ENCODE measurements around the gene RXYLT1.
"Not testable (repeated sequence)": the region's sequence is repeated elsewhere in the genome, so short reads cannot be mapped to it uniquely, and the experiment has no call there.

Gene RXYLT1

DNA sequence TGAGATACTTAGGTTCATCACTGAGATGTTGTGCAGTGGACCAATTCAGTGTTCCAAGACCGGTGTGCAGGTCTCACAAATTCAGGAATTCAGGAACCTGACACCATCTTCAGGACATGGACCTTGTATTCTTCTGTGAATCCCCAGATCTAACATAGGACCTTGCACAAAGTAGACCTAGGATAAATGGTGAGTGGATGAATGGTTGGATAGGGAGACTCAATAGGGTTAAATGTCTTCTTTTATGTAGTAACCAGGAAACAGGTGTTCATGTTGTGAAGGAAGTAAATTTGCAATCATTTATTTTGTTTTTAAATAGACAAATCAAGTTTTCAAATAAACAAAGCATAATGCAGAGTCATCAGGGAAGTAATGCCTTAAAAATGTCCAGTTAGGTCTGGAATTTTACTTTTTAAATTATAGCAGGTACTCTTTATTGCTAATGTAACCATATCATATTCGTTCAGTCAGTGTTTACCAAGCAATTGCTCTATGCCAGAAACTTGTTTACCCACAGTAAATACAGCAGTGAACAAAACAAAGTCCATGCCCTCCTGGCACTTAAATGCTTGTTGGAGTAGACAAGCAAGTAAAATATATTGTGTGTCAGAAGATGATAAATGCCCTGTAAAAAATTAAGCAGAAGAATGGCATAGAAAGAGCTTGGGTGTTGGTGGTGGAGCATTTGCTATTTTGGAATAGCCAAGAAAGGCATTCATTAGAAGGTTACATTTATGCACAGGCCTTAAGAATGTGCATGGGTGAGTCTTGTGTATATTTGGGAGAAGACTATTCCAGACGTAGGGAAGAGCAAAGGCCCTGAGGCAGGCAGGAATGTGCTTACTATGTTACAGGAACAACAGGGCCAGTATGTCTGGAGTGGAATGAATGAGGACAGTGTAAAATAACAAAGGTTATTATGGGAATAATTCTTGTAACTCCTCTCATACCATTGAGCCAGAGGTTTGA lies 26.3 kb downstream of the RXYLT1 start:
- DNase-seq, result no peak

DNA sequence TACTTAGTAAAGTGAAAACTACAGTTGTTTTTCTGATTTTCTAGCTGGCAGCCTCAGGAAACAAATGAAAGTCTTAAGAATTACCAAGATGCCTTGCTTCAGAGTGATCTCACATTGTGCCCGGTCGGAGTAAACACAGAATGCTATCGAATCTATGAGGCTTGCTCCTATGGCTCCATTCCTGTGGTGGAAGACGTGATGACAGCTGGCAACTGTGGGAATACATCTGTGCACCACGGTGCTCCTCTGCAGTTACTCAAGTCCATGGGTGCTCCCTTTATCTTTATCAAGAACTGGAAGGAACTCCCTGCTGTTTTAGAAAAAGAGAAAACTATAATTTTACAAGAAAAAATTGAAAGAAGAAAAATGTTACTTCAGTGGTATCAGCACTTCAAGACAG lies 28.9 kb downstream of the RXYLT1 start:
- DNase-seq, result no peak

DNA sequence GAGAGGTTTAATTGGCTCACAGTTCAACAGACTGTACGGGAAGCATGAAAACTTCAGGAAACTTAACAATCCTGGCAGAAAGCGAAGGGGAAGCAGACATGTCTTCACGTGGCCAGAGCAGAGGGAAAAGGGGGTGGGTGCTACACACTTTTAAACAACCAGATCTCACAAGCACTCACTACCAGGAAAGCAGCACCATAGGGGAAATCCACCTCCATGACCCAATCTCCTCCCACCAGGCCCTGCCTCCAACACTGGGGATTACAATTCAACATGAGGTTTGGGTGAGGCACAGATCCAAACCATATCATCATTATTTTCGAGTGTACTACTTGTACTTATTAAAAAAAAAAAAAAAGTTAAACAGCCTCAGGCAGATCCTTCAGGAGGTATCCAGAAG lies 29.9 kb downstream of the RXYLT1 start:
- DNase-seq, result no peak

DNA sequence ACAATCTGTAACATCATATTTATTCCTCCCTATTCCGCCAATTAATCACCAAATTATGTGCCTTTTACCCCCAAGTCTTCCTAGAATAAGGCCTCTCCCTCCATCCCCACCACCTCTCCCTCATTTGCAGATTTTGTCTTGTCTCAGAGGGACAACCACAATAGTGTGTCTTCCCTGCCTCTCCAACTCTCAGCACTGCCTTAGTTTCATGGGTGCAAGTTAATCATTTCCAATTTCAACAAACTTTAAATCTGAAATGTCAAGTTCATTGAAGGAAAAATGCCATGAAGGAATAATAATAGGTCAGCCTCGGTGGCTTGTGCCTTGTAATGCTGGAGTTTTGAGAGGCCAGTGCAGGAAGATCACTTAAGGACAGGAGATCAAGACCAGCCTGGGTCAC lies 31.6 kb downstream of the RXYLT1 start:
- DNase-seq, result no peak

DNA sequence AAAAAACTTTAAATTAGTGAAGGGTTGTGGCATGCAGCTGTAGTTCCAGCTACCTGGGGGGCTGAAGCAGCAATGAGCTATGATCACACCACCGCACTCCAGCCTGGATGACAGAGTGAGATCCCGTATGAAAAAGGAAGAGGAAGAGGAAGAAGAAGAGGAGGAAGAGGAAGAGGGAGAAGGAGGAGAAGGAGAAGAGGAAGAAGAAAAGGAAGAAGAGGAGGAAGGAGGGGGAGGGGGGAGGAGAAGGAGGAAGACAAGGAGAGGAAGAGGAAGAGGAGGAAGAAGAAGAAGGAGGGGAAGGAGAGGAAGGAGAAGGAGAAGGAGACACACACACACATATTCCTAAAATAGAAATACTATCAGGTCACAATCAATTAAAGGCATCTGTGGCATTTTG lies 32.0 kb downstream of the RXYLT1 start:
- DNase-seq, result no peak

DNA sequence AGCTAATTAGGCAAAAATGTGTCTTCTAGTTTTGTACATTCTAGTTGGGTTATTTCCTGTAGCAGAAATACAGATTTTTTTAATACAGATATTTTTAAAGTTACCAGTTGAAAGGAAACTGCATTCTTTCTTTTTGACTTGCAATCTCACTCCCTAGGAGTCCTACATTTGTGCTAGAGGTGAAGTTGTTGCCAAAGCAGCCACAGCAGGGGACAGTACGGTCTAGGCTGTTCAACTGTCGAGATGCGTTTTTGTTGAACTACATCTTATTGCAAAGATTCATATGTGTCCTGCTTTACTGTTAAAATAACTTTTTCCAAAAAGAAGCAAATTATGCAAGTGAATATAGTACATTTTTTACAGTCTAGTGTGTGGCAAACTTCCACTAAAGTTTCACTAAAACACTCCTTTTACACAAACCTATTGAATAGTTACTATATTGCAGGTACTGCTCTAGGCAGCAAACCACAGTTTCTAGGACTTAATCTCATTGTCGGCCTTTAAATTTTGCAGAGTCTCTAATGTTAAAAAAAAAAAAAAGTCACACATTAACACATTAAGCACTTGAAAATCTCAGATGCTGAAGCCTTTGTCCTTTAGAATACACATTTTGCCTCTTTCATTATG lies 34.5 kb downstream of the RXYLT1 start:
- DNase-seq, result no peak

DNA sequence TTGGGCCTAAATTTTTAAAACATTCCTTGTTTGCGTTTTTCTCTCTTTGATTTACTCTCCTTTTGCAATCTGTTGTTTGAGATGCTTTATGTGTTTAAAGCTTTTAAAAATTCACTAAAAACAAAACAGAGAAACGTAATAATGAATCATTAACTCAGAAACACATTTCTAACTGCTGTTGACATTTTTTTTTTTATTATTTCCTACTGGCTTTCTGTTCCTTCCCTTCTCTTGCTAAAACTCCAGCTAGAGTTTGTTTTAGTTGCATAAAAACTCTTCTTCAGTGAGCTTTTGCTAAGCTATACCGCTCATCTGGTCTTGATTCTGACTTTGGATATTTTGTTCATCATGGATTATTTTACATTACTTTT lies 35.8 kb downstream of the RXYLT1 start:
- DNase-seq, result no peak

DNA sequence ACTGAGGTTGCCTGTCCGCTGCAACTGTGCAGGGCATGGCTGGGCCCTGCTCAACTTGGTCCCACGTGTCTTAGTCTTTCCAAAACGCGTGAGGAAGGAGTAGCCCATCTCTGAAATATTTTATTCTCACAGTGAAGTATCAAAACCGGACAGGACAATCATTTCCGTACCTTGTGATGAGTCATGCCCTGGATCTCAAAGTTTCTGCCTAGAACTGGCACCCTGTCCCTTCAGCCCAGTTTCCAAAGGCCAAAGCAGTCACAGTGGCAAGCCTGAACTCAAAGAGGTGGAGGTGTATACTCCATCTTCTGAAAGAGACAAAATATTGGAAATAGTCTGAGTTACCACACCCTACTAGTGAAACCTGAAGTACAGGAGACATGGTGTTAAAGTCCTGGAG lies 36.3 kb downstream of the RXYLT1 start:
- no peak for DNase-seq

DNA sequence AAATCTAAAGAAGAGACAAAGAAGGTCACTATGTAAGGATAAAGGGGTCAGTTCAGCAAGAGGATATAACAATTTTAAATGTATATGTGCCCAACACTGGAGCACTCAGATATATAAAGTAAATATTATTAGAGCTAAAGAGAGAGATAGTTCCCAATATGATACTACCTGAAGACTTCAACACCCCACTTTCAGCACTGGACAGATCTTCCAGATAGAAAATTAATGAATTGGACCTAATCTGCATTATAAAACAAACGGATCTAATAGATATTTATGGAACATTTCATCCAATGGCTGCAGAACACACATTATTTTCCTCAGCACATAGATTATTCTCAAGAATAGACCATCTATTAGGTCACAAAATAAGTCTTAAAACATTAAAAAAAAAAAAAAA lies 40.7 kb downstream of the RXYLT1 start:
- no peak for DNase-seq

DNA sequence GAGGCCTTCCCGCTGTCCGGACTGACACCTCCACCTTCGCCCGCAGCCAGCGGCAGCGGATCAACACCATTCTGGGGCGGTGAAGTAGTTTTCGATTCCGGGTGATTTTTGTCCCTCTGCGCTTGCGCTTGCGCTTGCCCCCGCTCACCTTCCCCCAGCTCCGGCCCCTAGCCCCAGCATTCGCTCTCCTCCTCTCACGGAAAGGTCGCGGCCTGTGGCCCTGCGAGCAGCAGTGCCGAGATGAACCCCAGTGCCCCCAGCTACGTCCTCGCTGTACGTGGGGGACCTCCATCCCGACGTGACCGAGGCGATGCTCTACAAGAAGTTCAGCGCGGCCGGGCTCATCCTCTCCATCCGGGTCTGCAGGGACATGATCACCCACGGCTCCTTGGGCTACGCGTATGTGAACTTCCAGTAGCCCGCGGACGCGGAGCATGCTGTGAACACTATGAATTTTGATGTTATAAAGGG lies 42.1 kb downstream of the RXYLT1 start:
- no peak for DNase-seq

DNA sequence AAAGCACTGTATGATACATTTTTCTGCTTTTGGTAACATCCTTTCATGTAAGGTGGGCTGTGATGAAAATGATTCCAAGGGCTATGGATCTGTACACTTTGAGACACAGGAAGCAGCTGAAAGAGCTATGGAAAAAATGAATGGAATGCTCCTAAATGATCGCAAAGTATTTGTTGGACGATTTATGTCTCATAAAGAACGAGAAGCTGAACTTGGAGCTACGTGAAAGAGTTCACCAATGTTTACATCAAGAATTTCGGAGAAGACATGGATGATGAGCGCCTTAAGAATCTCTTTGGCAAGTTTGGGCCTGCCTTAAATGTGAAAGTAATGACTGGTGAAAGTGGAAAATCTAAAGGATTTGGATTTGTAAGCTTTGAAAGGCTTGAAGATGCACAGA lies 42.6 kb downstream of the RXYLT1 start:
- DNase-seq, result no peak

DNA sequence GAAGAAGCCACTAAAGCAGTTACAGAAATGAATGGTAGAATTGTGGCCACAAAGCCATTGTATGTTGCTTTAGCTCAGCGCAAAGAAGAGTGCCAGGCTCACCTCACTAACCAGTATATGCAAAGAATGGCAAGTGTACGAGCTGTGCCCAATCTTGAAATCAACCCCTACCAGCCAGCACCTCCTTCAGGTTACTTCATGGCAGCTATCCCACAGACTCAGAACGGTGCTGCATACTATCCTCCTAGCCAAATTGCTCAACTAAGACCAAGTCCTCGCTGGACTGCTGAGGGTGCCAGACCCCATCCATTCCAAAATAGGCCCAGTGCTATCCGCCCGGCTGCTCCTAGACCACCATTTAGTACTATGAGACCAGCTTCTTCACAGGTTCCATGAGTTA lies 43.3 kb downstream of the RXYLT1 start:
- no peak for DNase-seq

DNA sequence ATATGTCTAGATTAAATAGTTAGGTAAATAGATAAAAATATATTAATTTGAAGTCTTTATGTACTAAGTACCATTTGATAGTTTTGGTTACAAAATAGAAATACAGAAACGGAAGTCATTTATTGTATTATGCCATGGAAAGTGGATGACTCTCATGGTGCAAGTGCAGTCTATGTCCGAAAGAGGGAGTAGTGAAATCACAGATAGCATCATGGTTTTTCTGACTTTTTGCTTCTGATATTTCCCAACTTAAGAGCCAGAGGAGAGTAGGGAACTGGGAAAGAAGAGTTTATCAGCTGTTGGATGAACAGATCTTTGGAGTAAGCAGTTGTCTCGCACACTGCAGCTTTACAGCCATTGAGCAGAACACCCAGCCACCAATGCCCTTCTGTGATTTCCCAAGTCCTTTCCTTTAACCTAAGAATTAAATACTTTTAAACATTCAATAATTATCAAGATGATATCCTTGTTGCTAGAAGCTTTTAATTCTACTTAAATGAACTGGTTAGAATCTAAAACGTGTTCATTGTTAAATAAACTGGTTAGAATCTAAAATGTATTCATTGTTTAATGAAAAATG lies 46.4 kb downstream of the RXYLT1 start:
- DNase-seq, result peak; percentile 71

DNA sequence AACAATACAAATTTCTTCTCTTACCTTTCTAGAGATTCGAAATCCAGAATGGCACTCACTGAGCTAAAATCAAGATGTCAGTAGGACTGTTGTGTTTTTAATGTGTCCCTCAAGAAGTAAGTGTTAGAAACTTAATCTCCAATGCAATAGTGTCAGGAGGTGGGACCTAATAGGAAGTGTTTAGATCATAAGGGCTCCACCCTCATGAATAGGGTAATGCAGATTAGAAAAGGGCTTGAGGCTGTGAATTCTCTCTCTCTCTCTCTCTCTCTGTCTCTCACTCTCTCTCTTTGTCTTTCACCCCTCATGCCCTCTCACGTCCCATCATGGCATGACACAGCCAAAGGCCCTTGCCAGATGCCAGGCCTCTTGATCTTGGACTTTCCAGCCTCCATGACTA lies 49.2 kb downstream of the RXYLT1 start:
- DNase-seq, result no peak

DNA sequence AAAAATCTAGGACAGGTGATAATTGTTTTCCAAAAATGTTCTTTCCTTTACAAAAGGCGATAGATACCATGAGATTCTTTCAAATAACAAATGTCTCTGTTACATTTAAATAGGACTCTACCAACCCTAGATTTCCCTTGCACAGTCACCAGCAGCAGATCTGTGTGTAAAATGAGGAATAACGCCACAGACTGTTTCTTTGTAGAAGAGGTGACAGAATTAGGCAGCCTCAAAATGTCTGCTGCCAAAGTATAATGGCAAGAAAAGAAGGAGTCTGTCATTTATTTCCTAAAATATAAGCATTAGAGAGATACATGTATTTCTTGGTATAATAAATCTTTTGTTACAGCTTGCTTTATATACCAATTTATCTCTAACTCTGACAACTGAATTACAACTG lies 56.3 kb downstream of the RXYLT1 start:
- DNase-seq, result no peak

DNA sequence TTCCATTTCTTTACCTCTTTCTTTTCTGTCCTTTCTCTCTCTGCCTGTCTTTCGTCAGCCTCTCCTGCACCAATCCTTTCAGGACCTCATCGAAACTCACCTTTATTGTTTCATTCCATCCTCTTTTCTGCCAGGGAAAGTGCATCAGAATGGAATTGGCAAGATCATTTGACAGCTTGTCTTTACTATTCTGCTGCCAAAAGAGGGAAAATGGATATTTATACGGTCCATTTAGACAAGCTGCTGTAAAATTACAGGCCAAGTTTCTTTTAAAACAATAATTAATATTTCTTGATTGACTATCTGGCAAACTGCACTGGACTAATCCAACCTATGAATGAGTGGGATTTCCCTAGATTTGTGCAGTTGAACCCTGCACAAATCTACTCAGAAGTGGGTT lies 57.2 kb downstream of the RXYLT1 start:
- DNase-seq, result no peak

DNA sequence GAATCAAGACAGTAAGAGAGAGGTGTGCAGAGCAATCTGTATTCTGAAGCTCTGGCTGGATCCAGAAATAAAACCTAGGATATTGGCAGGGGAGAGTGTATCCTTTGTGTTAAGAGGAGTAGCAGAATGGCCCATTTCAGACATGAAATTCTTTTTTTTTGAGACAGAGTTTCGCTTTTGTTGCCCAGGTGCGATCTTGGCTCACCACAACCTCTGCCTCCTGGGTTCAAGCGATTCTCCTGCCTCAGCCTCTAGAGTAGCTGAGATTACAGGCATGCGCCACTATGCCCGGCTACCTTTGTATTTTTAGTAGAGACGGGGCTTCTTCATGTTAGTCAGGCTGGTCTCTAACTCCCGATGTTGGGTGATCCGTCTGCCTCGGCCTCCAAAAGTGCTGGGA lies 58.7 kb downstream of the RXYLT1 start:
- DNase-seq, result no peak

DNA sequence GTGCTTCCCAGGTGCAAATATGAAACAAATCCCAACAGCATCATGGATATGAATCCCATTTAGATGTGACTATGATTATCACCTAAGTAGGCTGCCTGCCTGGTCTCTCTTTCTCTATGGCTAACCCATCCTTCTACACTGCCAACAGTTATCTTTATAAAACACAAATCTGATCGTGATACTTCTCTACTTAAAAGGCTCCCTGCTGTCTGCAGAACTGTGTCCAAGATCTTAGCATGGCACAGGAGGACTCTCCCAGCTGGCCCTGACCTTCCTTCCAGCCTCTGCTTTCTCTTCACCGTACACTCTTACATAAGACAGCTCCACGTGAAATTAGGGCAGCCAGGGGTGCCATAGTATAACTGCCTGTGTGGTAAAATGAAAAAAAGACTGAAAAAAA lies 61.3 kb downstream of the RXYLT1 start:
- no peak for DNase-seq

DNA sequence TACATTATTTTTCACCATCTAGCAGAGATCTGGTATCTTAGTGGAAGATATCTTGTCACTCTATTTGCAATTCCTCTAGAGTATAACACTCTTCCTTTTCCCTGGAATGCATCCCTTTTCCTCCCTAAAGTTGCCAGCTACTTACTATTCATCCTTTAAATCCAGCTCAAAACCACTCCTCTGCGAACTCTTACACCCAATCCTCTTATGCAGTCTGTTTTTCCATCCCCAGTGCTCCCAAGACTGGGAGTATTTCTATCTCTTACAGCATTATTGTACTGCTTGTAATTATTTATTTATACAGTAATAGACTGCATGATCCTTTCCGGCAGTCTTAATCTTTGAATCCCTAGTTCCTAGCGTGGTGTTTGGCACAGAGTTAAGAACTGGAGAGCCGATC lies 61.9 kb downstream of the RXYLT1 start:
- no peak for DNase-seq

DNA sequence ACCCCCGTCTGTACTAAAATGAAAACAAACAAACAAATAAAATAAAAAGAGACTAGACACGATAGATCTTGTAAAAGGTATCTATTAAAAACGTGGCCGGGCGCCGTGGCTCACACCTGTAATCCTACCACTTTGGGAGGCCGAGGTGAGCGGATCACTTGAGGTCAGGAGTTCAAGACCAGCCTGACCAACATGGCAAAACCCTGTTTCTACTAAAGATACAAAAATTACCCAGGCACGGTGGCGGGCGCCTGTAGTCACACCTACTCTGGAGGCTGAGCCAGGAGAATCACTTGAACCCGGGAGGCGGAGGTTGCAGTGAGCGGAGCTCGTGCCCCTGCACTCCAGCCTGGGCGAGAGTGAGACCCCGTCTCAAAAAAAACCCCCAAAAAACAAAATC lies 63.0 kb downstream of the RXYLT1 start:
- not testable (repeated sequence) for DNase-seq

DNA sequence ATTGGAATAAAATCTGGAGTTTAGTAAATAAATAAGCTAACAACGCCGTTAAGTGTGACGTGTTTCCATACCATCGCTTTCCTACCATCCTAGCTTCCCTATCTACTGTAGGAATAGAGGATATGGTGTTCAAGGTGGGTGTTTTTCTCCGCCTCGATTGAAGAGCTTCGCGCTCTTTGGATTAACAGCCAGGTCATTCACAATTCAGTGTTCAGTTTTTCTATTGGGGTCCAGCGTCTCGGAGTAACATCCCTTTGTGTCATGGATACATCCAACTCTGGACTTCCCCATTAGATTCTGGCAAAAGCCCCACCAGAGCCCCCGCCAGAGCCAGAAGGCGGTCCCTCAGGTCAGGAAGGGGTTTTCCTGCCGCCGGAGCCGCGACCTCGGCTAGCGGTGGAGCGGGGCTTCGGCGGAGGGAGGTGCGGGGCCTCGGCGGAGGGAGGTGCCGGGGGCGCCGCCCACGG lies 63.6 kb downstream of the RXYLT1 start:
- DNase-seq, result no peak

DNA sequence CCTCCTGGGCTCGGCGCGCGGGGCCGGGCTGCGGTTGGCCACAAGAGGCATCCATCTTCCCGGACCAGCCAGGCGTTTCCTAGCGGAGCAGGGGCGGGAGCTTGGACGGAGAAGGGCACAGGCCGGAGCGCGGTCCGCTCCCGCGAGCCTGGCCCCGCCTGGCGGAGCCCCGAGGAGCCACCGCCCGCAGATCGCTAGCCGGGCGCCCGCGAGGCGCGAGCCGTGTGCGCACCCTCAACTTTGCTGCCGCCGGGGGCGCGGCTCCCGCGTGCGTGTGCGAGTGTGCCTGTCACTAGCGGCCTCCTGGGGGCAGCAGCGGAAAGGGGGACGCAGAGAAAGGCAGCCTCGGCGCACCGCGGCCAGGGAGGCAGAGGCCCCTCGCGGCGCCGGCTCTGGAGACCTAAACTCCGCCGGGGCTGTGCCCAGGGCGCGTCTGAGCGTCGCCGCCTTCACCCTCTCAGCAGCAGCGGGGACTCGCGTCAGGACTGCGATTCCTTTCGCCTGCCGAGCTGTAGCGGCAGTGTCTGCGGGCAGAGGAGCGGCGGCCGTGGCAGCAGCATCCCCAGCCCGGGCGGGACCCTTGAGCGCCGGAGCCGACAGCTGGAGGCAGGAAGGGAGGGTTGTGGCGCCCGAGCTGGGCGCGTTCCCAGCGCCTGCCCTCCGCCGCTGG lies 64.1 kb downstream of the RXYLT1 start:
- peak; percentile 95 for DNase-seq

All from suppressor macrophage treated with lipopolysaccharide for 4 hours (primary cell).